WTC11 (cell line): ENCODE results near the gene ITPR2. TPM values are rescaled to one million over a fixed set of nuclear protein-coding genes. Genes with fewer than 3 reads are reported as not detected.
"Not testable (repeated sequence)": the region's sequence is repeated elsewhere in the genome, so short reads cannot be mapped to it uniquely, and the experiment has no call there.

Experiments used
- ATAC-seq: fragments of 200-7000 bp; cut with Tn5 transposase; 2 replicates; pipeline ENCODE4 v1.10.0; 2021; ENCODE audit warnings: mild to moderate bottlenecking, moderate library complexity
- CTCF ChIA-PET: fragments of 300-600 bp; sonication (Branson Sonifier 250); formaldehyde crosslinking; loops from one replicate; lab custom pipeline; 2021; ENCODE audit warnings: antibody characterized with exemption; lab: Charles Lee
- POLR2A ChIA-PET: fragments of 350-600 bp; sonication (Branson Sonifier 250); formaldehyde crosslinking; loops from one replicate; lab custom pipeline; 2021; ENCODE audit warnings: antibody characterized with exemption; lab: Charles Lee
- DNase-seq: peaks from one replicate; pipeline ENCODE4 v3.0.0; 2021; ENCODE audit warnings: low spot score
- H3K27ac Mint-ChIP-seq: 2 replicates; pipeline ENCODE4 v1.8.0; 2021; ENCODE audit warnings: mixed read lengths
- H3K27me3 Mint-ChIP-seq: 2 replicates; pipeline ENCODE4 v1.8.0; 2021; ENCODE audit warnings: low read depth, mild to moderate bottlenecking, moderate library complexity, mixed read lengths
- H3K36me3 Mint-ChIP-seq: 2 replicates; pipeline ENCODE4 v1.8.0; 2021; ENCODE audit warnings: mixed read lengths
- H3K4me1 Mint-ChIP-seq: 2 replicates; pipeline ENCODE4 v1.8.0; 2022; ENCODE audit warnings: mixed read lengths
- H3K4me3 Mint-ChIP-seq: 2 replicates; pipeline ENCODE4 v1.8.0; 2021; ENCODE audit warnings: mild to moderate bottlenecking, moderate library complexity, mixed read lengths
- H3K9me3 Mint-ChIP-seq: 2 replicates; pipeline ENCODE4 v1.8.0; 2021; ENCODE audit warnings: mixed read lengths
- CBFB ChIP-seq: sonication (generic); formaldehyde crosslinking; IDR thresholded peaks from 2 replicates; pipeline ENCODE4 v1.8.1; 2022; ENCODE audit warnings: mild to moderate bottlenecking, low read depth, missing genetic modification reagents
- ESRRA ChIP-seq: sonication (generic); formaldehyde crosslinking; IDR thresholded peaks from 2 replicates; pipeline ENCODE4 v1.8.1; 2022; ENCODE audit warnings: mild to moderate bottlenecking, missing genetic modification reagents, borderline replicate concordance
- FOXK1 ChIP-seq: sonication (generic); formaldehyde crosslinking; IDR thresholded peaks from 2 replicates; pipeline ENCODE4 v1.8.0; 2022; ENCODE audit warnings: mild to moderate bottlenecking, moderate library complexity, missing genetic modification reagents
- FOXP1 ChIP-seq: sonication (generic); formaldehyde crosslinking; IDR thresholded peaks from 2 replicates; pipeline ENCODE4 v1.8.0; 2022; ENCODE audit warnings: missing genetic modification reagents, mild to moderate bottlenecking, moderate library complexity, borderline replicate concordance
- GABPB1 ChIP-seq: sonication (generic); formaldehyde crosslinking; IDR thresholded peaks from 2 replicates; pipeline ENCODE4 v1.8.1; 2023; ENCODE audit warnings: mild to moderate bottlenecking, missing genetic modification reagents
- MXD4 ChIP-seq: fragments of 250-450 bp; sonication (Bioruptor Pico); IDR thresholded peaks from 2 replicates; pipeline ENCODE4 v1.8.0; 2021; ENCODE audit warnings: mild to moderate bottlenecking, moderate library complexity, borderline replicate concordance
- OVOL2 ChIP-seq: fragments of 250-450 bp; sonication (Bioruptor Pico); IDR thresholded peaks from 2 replicates; pipeline ENCODE4 v1.9.0; 2021; ENCODE audit warnings: mild to moderate bottlenecking, borderline replicate concordance
- RORB ChIP-seq: fragments of 250-450 bp; sonication (Bioruptor Pico); IDR thresholded peaks from 2 replicates; pipeline ENCODE4 v1.9.0; 2021; ENCODE audit warnings: mild to moderate bottlenecking
- SMAD3 ChIP-seq: sonication (generic); formaldehyde crosslinking; IDR thresholded peaks from 2 replicates; pipeline ENCODE4 v1.8.0; 2022; ENCODE audit warnings: missing genetic modification reagents, mild to moderate bottlenecking, borderline replicate concordance
- SP1 ChIP-seq: sonication (generic); formaldehyde crosslinking; conservative IDR thresholded peaks from 2 replicates; pipeline ENCODE4 v1.8.1; 2022; ENCODE audit warnings: missing genetic modification reagents
- TEAD4 ChIP-seq: sonication (generic); formaldehyde crosslinking; IDR thresholded peaks from 2 replicates; pipeline ENCODE4 v1.8.0; 2022; ENCODE audit warnings: mild to moderate bottlenecking, missing genetic modification reagents
- ZBTB21 ChIP-seq: sonication (generic); formaldehyde crosslinking; IDR thresholded peaks from 2 replicates; pipeline ENCODE4 v1.8.1; 2023; ENCODE audit warnings: mild to moderate bottlenecking, missing genetic modification reagents, borderline replicate concordance
- ZNF232 ChIP-seq: sonication (generic); formaldehyde crosslinking; IDR thresholded peaks from 2 replicates; pipeline ENCODE4 v1.8.0; 2022; ENCODE audit warnings: mild to moderate bottlenecking, missing genetic modification reagents
- ZNF423 ChIP-seq: fragments of 250-450 bp; sonication (Bioruptor Pico); IDR thresholded peaks from 2 replicates; pipeline ENCODE4 v2.1.2; 2022; ENCODE audit warnings: mild to moderate bottlenecking, moderate library complexity
- ZNF671 ChIP-seq: fragments of 250-450 bp; sonication (Bioruptor Pico); IDR thresholded peaks from 2 replicates; pipeline ENCODE4 v1.8.0; 2021; ENCODE audit warnings: mild to moderate bottlenecking
- total RNA-seq: library from RNA; stranded (reverse); gene quantifications from 3 replicates; pipeline ENCODE4 v1.2.3, GENCODE V29; 2021
- TF ChIP-seq, protein P1 (sequence below): fragments of 250-450 bp; sonication (Bioruptor Pico); IDR thresholded peaks from 2 replicates; pipeline ENCODE4 v1.9.0; 2021; ENCODE audit warnings: moderate library complexity, mild to moderate bottlenecking, inconsistent platforms, borderline replicate concordance
- TF ChIP-seq, protein P2 (sequence below): fragments of 250-450 bp; sonication (Bioruptor Pico); IDR thresholded peaks from 2 replicates; pipeline ENCODE4 v2.1.2; 2022; ENCODE audit warnings: mild to moderate bottlenecking, moderate library complexity
- TF ChIP-seq, protein P3 (sequence below): sonication (generic); formaldehyde crosslinking; IDR thresholded peaks from 2 replicates; pipeline ENCODE4 v1.8.0; 2022; ENCODE audit warnings: mild to moderate bottlenecking, missing genetic modification reagents
- TF ChIP-seq, protein P4 (sequence below): fragments of 200-600 bp; IDR thresholded peaks from 2 replicates; pipeline ENCODE4 v1.8.0; 2022; ENCODE audit warnings: antibody characterized with exemption
- TF ChIP-seq, protein P5 (sequence below): sonication (generic); formaldehyde crosslinking; conservative IDR thresholded peaks from 2 replicates; pipeline ENCODE4 v1.8.1; 2023; ENCODE audit warnings: mild to moderate bottlenecking, low read depth, missing genetic modification reagents, moderate library complexity
- TF ChIP-seq, protein P6 (sequence below): sonication (generic); formaldehyde crosslinking; IDR thresholded peaks from 2 replicates; pipeline ENCODE4 v1.8.0; 2023; ENCODE audit warnings: mild to moderate bottlenecking, missing genetic modification reagents

The ITPR2 gene
- total RNA-seq, 1 experiment from 2014 or later, result 50.7 TPM

DNA sequence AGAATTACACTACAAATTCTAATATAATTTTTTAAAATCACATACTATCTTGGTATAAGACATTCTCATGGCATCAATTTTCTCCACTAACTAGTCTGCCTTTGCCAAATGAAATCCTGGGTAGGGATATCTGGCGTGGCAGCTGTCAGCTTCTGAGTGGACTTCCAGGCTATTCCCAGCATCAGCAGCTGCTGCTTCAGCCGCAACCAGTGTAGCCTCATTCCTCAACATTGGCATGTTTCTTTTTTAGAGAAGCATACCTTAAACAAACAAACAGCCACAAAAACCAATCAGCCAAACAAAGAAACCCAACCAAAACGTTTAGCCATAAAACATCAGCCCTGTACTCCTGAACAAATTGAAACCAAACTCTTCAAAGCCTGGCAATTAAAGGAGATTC lies 401.8 kb downstream of the ITPR2 start (continued):
- TF ChIP-seq ESRRA, result no peak
- no peak for TF ChIP-seq ZNF423 (CRISPR knock-in tag)
- TF ChIP-seq, protein P1, sequence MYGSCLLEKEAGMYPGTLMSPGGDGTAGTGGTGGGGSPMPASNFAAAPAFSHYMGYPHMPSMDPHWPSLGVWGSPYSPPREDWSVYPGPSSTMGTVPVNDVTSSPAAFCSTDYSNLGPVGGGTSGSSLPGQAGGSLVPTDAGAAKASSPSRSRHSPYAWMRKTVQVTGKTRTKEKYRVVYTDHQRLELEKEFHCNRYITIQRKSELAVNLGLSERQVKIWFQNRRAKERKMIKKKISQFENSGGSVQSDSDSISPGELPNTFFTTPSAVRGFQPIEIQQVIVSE (CRISPR knock-in tag), result no peak
- TF ChIP-seq MXD4 (CRISPR knock-in tag), result no peak
- no peak for TF ChIP-seq SMAD3 (CRISPR knock-in tag)

DNA sequence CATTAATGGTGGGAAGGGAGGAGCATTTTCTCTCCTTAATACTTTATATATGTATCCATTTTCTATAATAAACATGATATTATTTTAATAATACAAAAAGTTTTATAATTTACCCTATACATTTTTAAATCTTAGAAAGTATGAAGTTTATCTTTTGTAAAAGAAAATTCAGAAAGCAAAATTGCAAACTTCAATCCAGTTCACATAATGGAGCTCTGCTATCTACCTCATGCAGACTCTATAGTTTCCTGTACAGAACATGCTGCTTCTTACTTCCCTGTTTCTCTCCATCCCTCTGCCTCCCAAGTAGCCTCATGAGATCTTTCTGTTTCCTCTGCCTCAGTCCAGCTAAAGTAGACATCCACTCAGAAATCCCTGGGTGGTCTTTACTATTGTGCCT lies 402.4 kb downstream of the ITPR2 start:
- CTCF ChIA-PET, result interaction anchor here (1.0 kb wide), 1 partner anchor 223 kb away, joined by 5 read pairs; no protein-coding TSS in a partner anchor
- H3K4me1 Mint-ChIP-seq, H3K27ac Mint-ChIP-seq, H3K36me3 Mint-ChIP-seq, H3K9me3 Mint-ChIP-seq, POLR2A ChIA-PET, H3K27me3 Mint-ChIP-seq, DNase-seq, H3K4me3 Mint-ChIP-seq, ATAC-seq: not testable (repeated sequence)

DNA sequence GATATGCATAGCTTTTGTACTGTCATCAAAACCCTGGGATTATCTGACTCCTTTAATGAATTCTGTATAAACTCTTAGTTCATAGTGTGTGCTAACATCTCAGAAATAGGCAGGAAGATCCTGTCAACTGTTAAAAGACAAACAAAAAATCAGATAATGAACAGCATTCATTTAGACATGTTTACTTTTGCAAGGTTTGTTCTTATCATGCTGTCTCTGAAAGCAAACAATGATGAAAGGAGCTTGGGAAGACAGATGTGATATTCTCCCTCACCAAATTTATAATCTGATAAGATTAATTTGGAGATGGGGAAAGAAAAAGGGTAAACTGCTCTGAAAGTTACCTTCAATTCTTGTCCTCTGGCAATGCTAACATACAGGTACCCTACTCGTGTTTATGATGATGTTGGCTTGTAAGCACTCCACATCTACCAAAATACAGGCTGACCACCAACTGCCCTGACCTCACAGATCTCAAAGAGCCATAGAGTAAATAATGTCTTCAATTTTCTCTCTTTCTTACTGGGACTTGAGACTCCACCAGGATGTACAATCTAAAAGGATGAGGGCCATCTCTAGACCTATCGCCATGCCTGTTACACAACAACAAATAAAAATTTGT lies 403.8 kb downstream of the ITPR2 start:
- H3K9me3 Mint-ChIP-seq, result no peaks in the 10 kb centered on the region
- H3K4me3 Mint-ChIP-seq, result no peak overlapping the region
- DNase-seq (no peak), ATAC-seq (no peak)
- H3K36me3 Mint-ChIP-seq, result no peaks in the 10 kb centered on the region
- peak; percentile 61 for TF ChIP-seq GABPB1 (CRISPR knock-in tag)
- TF ChIP-seq, protein P2, sequence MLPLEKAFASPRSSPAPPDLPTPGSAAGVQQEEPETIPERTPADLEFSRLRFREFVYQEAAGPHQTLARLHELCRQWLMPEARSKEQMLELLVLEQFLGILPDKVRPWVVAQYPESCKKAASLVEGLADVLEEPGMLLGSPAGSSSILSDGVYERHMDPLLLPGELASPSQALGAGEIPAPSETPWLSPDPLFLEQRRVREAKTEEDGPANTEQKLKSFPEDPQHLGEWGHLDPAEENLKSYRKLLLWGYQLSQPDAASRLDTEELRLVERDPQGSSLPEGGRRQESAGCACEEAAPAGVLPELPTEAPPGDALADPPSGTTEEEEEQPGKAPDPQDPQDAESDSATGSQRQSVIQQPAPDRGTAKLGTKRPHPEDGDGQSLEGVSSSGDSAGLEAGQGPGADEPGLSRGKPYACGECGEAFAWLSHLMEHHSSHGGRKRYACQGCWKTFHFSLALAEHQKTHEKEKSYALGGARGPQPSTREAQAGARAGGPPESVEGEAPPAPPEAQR (CRISPR knock-in tag), result no peak
- TF ChIP-seq, protein P3, sequence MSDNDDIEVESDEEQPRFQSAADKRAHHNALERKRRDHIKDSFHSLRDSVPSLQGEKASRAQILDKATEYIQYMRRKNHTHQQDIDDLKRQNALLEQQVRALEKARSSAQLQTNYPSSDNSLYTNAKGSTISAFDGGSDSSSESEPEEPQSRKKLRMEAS (CRISPR knock-in tag), result no peak
- H3K27ac Mint-ChIP-seq, result no peak overlapping the region
- H3K27me3 Mint-ChIP-seq, result no peaks in the 10 kb centered on the region
- POLR2A ChIA-PET, result no interaction called here
- no peaks in the 10 kb centered on the region for H3K4me1 Mint-ChIP-seq
- CTCF ChIA-PET, result interaction anchor here (0.9 kb wide), 1 partner anchor 185 kb away, joined by 3 read pairs; no protein-coding TSS in a partner anchor

DNA sequence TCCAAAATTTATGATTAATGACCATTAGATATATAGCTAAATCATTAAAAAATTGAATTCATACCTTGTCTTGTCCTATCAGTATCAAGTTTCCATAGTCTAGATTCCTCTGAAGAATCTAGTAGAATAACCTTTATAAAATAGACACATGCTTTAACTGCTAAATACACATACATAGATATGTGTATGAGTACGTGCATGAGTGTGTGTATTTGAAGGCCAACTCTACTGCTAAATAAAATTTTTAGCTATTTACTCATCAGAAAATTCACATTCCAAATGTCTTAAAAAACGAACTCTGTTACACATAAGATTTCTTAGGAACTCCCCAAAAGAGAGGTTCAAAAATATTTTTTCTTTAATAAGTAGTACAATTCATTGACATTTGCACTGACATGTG lies 404.6 kb downstream of the ITPR2 start:
- no peak for ATAC-seq
- Mint-ChIP-seq H3K27ac (no peak overlapping the region), H3K9me3 (no peaks in the 10 kb centered on the region), H3K4me1 (no peaks in the 10 kb centered on the region), H3K27me3 (no peaks in the 10 kb centered on the region), H3K36me3 (no peaks in the 10 kb centered on the region), H3K4me3 (no peak overlapping the region)
- ChIA-PET POLR2A (no interaction called here), CTCF (no interaction called here)
- DNase-seq, result no peak
- TF ChIP-seq, protein P4, sequence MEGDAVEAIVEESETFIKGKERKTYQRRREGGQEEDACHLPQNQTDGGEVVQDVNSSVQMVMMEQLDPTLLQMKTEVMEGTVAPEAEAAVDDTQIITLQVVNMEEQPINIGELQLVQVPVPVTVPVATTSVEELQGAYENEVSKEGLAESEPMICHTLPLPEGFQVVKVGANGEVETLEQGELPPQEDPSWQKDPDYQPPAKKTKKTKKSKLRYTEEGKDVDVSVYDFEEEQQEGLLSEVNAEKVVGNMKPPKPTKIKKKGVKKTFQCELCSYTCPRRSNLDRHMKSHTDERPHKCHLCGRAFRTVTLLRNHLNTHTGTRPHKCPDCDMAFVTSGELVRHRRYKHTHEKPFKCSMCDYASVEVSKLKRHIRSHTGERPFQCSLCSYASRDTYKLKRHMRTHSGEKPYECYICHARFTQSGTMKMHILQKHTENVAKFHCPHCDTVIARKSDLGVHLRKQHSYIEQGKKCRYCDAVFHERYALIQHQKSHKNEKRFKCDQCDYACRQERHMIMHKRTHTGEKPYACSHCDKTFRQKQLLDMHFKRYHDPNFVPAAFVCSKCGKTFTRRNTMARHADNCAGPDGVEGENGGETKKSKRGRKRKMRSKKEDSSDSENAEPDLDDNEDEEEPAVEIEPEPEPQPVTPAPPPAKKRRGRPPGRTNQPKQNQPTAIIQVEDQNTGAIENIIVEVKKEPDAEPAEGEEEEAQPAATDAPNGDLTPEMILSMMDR, result no peak
- TF ChIP-seq CBFB (no peak), ZNF671 (CRISPR knock-in tag) (no peak), OVOL2 (CRISPR knock-in tag) (no peak), SP1 (CRISPR knock-in tag) (no peak), TEAD4 (CRISPR knock-in tag) (no peak), ZNF232 (CRISPR knock-in tag) (no peak), RORB (CRISPR knock-in tag) (no peak), ZBTB21 (CRISPR knock-in tag) (no peak), ESRRA (no peak), FOXK1 (CRISPR knock-in tag) (no peak), FOXP1 (CRISPR knock-in tag) (no peak)
- TF ChIP-seq, protein P5, sequence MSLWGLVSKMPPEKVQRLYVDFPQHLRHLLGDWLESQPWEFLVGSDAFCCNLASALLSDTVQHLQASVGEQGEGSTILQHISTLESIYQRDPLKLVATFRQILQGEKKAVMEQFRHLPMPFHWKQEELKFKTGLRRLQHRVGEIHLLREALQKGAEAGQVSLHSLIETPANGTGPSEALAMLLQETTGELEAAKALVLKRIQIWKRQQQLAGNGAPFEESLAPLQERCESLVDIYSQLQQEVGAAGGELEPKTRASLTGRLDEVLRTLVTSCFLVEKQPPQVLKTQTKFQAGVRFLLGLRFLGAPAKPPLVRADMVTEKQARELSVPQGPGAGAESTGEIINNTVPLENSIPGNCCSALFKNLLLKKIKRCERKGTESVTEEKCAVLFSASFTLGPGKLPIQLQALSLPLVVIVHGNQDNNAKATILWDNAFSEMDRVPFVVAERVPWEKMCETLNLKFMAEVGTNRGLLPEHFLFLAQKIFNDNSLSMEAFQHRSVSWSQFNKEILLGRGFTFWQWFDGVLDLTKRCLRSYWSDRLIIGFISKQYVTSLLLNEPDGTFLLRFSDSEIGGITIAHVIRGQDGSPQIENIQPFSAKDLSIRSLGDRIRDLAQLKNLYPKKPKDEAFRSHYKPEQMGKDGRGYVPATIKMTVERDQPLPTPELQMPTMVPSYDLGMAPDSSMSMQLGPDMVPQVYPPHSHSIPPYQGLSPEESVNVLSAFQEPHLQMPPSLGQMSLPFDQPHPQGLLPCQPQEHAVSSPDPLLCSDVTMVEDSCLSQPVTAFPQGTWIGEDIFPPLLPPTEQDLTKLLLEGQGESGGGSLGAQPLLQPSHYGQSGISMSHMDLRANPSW, result no peak
- TF ChIP-seq, protein P6, sequence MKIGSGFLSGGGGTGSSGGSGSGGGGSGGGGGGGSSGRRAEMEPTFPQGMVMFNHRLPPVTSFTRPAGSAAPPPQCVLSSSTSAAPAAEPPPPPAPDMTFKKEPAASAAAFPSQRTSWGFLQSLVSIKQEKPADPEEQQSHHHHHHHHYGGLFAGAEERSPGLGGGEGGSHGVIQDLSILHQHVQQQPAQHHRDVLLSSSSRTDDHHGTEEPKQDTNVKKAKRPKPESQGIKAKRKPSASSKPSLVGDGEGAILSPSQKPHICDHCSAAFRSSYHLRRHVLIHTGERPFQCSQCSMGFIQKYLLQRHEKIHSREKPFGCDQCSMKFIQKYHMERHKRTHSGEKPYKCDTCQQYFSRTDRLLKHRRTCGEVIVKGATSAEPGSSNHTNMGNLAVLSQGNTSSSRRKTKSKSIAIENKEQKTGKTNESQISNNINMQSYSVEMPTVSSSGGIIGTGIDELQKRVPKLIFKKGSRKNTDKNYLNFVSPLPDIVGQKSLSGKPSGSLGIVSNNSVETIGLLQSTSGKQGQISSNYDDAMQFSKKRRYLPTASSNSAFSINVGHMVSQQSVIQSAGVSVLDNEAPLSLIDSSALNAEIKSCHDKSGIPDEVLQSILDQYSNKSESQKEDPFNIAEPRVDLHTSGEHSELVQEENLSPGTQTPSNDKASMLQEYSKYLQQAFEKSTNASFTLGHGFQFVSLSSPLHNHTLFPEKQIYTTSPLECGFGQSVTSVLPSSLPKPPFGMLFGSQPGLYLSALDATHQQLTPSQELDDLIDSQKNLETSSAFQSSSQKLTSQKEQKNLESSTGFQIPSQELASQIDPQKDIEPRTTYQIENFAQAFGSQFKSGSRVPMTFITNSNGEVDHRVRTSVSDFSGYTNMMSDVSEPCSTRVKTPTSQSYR (CRISPR knock-in tag), result no peak
